ENCODE data around the gene CWF19L1. TPM values are rescaled to one million over a fixed set of nuclear protein-coding genes. Genes with fewer than 3 reads are reported as not detected.

The CWF19L1 gene
- total and polyA plus RNA-seq, 2 experiments from 2014 or later = 15.8 to 34.4 TPM

GRCh38 chr10:100311298-100311697 lies 43.9 kb upstream of the CWF19L1 start:
- Histone ChIP-seq H3K27ac (ENCODE audit: low read depth) (no peak overlapping the region), H4K20me1 (replicated peaks; ENCODE audit: insufficient read depth) (no peaks in the 10 kb centered on the region), H3K9me2 (ENCODE audit: insufficient read depth) (no peaks in the 10 kb centered on the region), H3K27me3 (ENCODE audit: insufficient read depth) (no peaks in the 10 kb centered on the region), H3K36me3 (ENCODE audit: insufficient read depth) (no peaks in the 10 kb centered on the region), H3K79me2 (replicated peaks; ENCODE audit: insufficient read depth) (no peaks in the 10 kb centered on the region), H3K4me2 (no peak overlapping the region), H2AFZ (no peak overlapping the region), H3F3A (replicated peaks; ENCODE audit: low read depth) (no peaks in the 10 kb centered on the region), H3K4me1 (ENCODE audit: insufficient read depth) (no peaks in the 10 kb centered on the region), H3K4me3 (no peak overlapping the region)
- H3K4me1 Mint-ChIP-seq = peaks cover 7% of the 10 kb centered on the region
- DNase-seq (ENCODE audit: low spot score) (no peak), ATAC-seq (no peak)
- H3K4me3 Mint-ChIP-seq = no peak overlapping the region
- H3K27ac Mint-ChIP-seq = no peak overlapping the region
- peaks cover 6% of the 10 kb centered on the region for H3K27me3 Mint-ChIP-seq (ENCODE audit: insufficient read depth, low read depth, poor library complexity)
- H3K9me3 Mint-ChIP-seq = no peaks in the 10 kb centered on the region
- no peaks in the 10 kb centered on the region for H3K36me3 Mint-ChIP-seq (ENCODE audit: low read depth)
- no peak for TF ChIP-seq JUNB (IDR thresholded peaks at IDR 0.05; ENCODE audit: unreplicated experiment)
- TF ChIP-seq ZNF331 (CRISPR knock-in tag; IDR thresholded peaks at IDR 0.05; ENCODE audit: low read depth) = no peak
- no peak for TF ChIP-seq STAT1 (IDR thresholded peaks at IDR 0.05; ENCODE audit: unreplicated experiment)
- TF ChIP-seq, protein P1, sequence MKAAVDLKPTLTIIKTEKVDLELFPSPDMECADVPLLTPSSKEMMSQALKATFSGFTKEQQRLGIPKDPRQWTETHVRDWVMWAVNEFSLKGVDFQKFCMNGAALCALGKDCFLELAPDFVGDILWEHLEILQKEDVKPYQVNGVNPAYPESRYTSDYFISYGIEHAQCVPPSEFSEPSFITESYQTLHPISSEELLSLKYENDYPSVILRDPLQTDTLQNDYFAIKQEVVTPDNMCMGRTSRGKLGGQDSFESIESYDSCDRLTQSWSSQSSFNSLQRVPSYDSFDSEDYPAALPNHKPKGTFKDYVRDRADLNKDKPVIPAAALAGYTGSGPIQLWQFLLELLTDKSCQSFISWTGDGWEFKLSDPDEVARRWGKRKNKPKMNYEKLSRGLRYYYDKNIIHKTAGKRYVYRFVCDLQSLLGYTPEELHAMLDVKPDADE (IDR thresholded peaks at IDR 0.05) = no peak
- no peak for TF ChIP-seq CTCF (conservative IDR thresholded peaks at IDR 0.05; ENCODE audit: low read depth in 2 of 2)
- TF ChIP-seq REST (IDR thresholded peaks at IDR 0.05; ENCODE audit: unreplicated experiment) = no peak
- TF ChIP-seq CREB1 (CRISPR knock-in tag; IDR thresholded peaks at IDR 0.05; ENCODE audit: low read depth) = no peak
- TF ChIP-seq ZNF114 (CRISPR knock-in tag; IDR thresholded peaks at IDR 0.05) = no peak
- TF ChIP-seq EZH2 (IDR thresholded peaks at IDR 0.05; ENCODE audit: low read depth, unreplicated experiment) = no peak
- TF ChIP-seq ZNF462 (CRISPR knock-in tag; IDR thresholded peaks at IDR 0.05) = no peak
- TF ChIP-seq NANOG (IDR thresholded peaks at IDR 0.05; ENCODE audit: borderline replicate concordance) = no peak
- no peak for TF ChIP-seq EZH2phosphoT487 (IDR thresholded peaks at IDR 0.05; ENCODE audit: unreplicated experiment)
- TF ChIP-seq POLR2AphosphoS5 (IDR thresholded peaks at IDR 0.05; ENCODE audit: low read depth) = no peak
